Omental fat pad (tissue), 4 donors: ENCODE measurements around the gene BCAS1. TPM values are rescaled to one million over a fixed set of nuclear protein-coding genes. Genes with fewer than 3 reads are reported as not detected.
"Not testable (repeated sequence)": the region's sequence is repeated elsewhere in the genome, so short reads cannot be mapped to it uniquely, and the experiment has no call there.

Source experiments
- ATAC-seq: fragments of 150-250 bp; one replicate; pipeline ENCODE4 v1.9.1; 2016; ENCODE audit warnings: mild to moderate bottlenecking, moderate library complexity; ENCODE audit not compliant: low FRiP score
- DNase-seq: peaks from one replicate; pipeline ENCODE4 v3.0.0-alpha.2; 2019; ENCODE audit warnings: low spot score
- CTCF ChIP-seq, 3 donors: fragments of 450-650 bp; IDR thresholded peaks; one replicate each; pipeline ENCODE4 v1.5.1; 2016 to 2017; ENCODE audit warnings: antibody characterized with exemption in 3 of 3, mild to moderate bottlenecking in 3 of 3, moderate library complexity in 2 of 3
- total RNA-seq, 4 donors: library from RNA; depleted of rRNA; stranded (reverse); fragments of >200 nt; gene quantifications; one replicate each; pipeline ENCODE4 v1.1.0, GENCODE V29; 2016

The BCAS1 gene
- total RNA-seq, 4 donors from 2014 or later, result 0.50 to 2.2 (median 0.56) TPM; not detected in 1

- no peak for ATAC-seq
- DNase-seq, result no peak
- no peak for TF ChIP-seq CTCF (IDR thresholded peaks at IDR 0.05)
Observed at GRCh38 chr20:53978497-53978896, 91.9 kb downstream of the BCAS1 start.

GRCh38 chr20:53977391-53977790, 93.0 kb downstream of the BCAS1 start:
- no peak for ATAC-seq
- no peak for TF ChIP-seq CTCF (IDR thresholded peaks at IDR 0.05)
- no peak for DNase-seq

- DNase-seq (no peak), ATAC-seq (no peak)
- TF ChIP-seq CTCF (IDR thresholded peaks at IDR 0.05), result no peak
Observed at GRCh38 chr20:53975761-53976160, 94.6 kb downstream of the BCAS1 start.

GRCh38 chr20:53974785-53975555, 95.4 kb downstream of the BCAS1 start:
- ATAC-seq (no peak), DNase-seq (no peak)
- TF ChIP-seq CTCF (IDR thresholded peaks at IDR 0.05), result no peak

- not testable (repeated sequence) for ATAC-seq, DNase-seq
Observed at GRCh38 chr20:53973882-53974281, 96.5 kb downstream of the BCAS1 start.

GRCh38 chr20:53972179-53972578, 98.2 kb downstream of the BCAS1 start:
- DNase-seq (no peak), ATAC-seq (no peak)
- TF ChIP-seq CTCF (IDR thresholded peaks at IDR 0.05), result no peak

GRCh38 chr20:53971096-53971683, 99.2 kb downstream of the BCAS1 start:
- no peak for TF ChIP-seq CTCF (IDR thresholded peaks at IDR 0.05)
- ATAC-seq (no peak), DNase-seq (no peak)
